ENCODE data around the gene AOPEP.

GRCh38 chr9:95130484-95130883, 404.0 kb downstream of the AOPEP start:
- TF ChIP-seq CTCF (IDR thresholded peaks at IDR 0.05; ENCODE audit: poor library complexity, severe bottlenecking) (no peak), POLR2AphosphoS5 (IDR thresholded peaks at IDR 0.05) (no peak), SMC3 (conservative IDR thresholded peaks at IDR 0.05; ENCODE audit: poor library complexity) (no peak)
